Measurements from ENCODE around the gene MCRIP2.

MCRIP2 gene

GRCh38 chr16:674214-674881 is 32.7 kb downstream of the MCRIP2 start:
- no peaks in the 10 kb centered on the region; the same call in 1 of the 2 replicates for H3K36me3 ChIP-seq (replicated peaks; ENCODE audit: insufficient read depth, low read length)
- no peaks in the 10 kb centered on the region for H3K4me1 ChIP-seq (ENCODE audit: low read length)
- no peaks in the 10 kb centered on the region for H3F3A ChIP-seq (ENCODE audit: insufficient read depth, low read length)
- H2AFZ ChIP-seq (ENCODE audit: low read length) = no peak overlapping the region
- H3K9ac ChIP-seq (ENCODE audit: low read length) = no peak overlapping the region
- no peak overlapping the region for H3K4me2 ChIP-seq (ENCODE audit: low read depth, low read length)
- TF ChIP-seq EZH2 (optimal IDR thresholded peaks at IDR 0.05; ENCODE audit: low read depth, low read length) (no peak), CTCF (IDR thresholded peaks at IDR 0.05; ENCODE audit: low read length) (no peak), EZH2phosphoT487 (IDR thresholded peaks at IDR 0.05; ENCODE audit: low read length) (no peak)
- H4K20me1 ChIP-seq (ENCODE audit: insufficient read depth, low read length) = no peaks in the 10 kb centered on the region
- no peaks in the 10 kb centered on the region for H3K9me2 ChIP-seq (replicated peaks; ENCODE audit: insufficient read depth, low read length)
- H3K27ac ChIP-seq (ENCODE audit: low read length) = no peak overlapping the region
- H3K4me3 ChIP-seq (ENCODE audit: low read length) = no peak overlapping the region
- no peaks in the 10 kb centered on the region for H3K27me3 ChIP-seq (replicated peaks; ENCODE audit: insufficient read depth, low read length)
- no peak for DNase-seq
- no peaks in the 10 kb centered on the region for H3K9me3 ChIP-seq (replicated peaks; ENCODE audit: insufficient read depth, low read length)
- H3K79me2 ChIP-seq (ENCODE audit: low read length) = peaks cover 10% of the 10 kb centered on the region

GRCh38 chr16:674968-675883 is 33.6 kb downstream of the MCRIP2 start, which contains the start of gene RHBDL1:
TSS of gene RHBDL1 (plus strand) at chr16:675671. CDS start at chr16:675791, 120 bp downstream.
- TF ChIP-seq EZH2 (optimal IDR thresholded peaks at IDR 0.05; ENCODE audit: low read depth, low read length) (no peak), CTCF (IDR thresholded peaks at IDR 0.05; ENCODE audit: low read length) (no peak), EZH2phosphoT487 (IDR thresholded peaks at IDR 0.05; ENCODE audit: low read length) (no peak)
- no peak within 1 kb of the TSS for H2AFZ ChIP-seq (ENCODE audit: low read length)
- H3K9me2 ChIP-seq (replicated peaks; ENCODE audit: insufficient read depth, low read length) = no peaks in the 10 kb centered on the region
- no peak for DNase-seq
- H3K79me2 ChIP-seq (ENCODE audit: low read length) = peaks cover 1% of the 10 kb centered on the region
- H3K9ac ChIP-seq (ENCODE audit: low read length) = no peak within 1 kb of the TSS
- H3K4me1 ChIP-seq (ENCODE audit: low read length) = no peaks in the 10 kb centered on the region
- no peaks in the 10 kb centered on the region for H4K20me1 ChIP-seq (ENCODE audit: insufficient read depth, low read length)
- no peaks in the 10 kb centered on the region for H3K9me3 ChIP-seq (replicated peaks; ENCODE audit: insufficient read depth, low read length)
- H3K27ac ChIP-seq (ENCODE audit: low read length) = no peak within 1 kb of the TSS
- H3K27me3 ChIP-seq (replicated peaks; ENCODE audit: insufficient read depth, low read length) = no peaks in the 10 kb centered on the region
- H3K36me3 ChIP-seq (replicated peaks; ENCODE audit: insufficient read depth, low read length) = no peaks in the 10 kb centered on the region; the same call in 1 of the 2 replicates
- no peak within 1 kb of the TSS for H3K4me3 ChIP-seq (ENCODE audit: low read length)
- H3K4me2 ChIP-seq (ENCODE audit: low read depth, low read length) = no peak within 1 kb of the TSS
- H3F3A ChIP-seq (ENCODE audit: insufficient read depth, low read length) = no peaks in the 10 kb centered on the region

GRCh38 chr16:675884-676564 is 34.4 kb downstream of the MCRIP2 start:
- peaks cover 5% of the 10 kb centered on the region for H3K79me2 ChIP-seq (ENCODE audit: low read length)
- no peaks in the 10 kb centered on the region for H3K9me3 ChIP-seq (replicated peaks; ENCODE audit: insufficient read depth, low read length)
- no peaks in the 10 kb centered on the region for H3K9me2 ChIP-seq (replicated peaks; ENCODE audit: insufficient read depth, low read length)
- no peaks in the 10 kb centered on the region; the same call in 1 of the 2 replicates for H3K36me3 ChIP-seq (replicated peaks; ENCODE audit: insufficient read depth, low read length)
- no peak overlapping the region for H3K9ac ChIP-seq (ENCODE audit: low read length)
- H4K20me1 ChIP-seq (ENCODE audit: insufficient read depth, low read length) = no peaks in the 10 kb centered on the region
- no peak overlapping the region for H3K27ac ChIP-seq (ENCODE audit: low read length)
- H3K4me2 ChIP-seq (ENCODE audit: low read depth, low read length) = no peak overlapping the region
- no peak for DNase-seq
- no peak overlapping the region for H2AFZ ChIP-seq (ENCODE audit: low read length)
- H3K27me3 ChIP-seq (replicated peaks; ENCODE audit: insufficient read depth, low read length) = no peaks in the 10 kb centered on the region
- 0 out of 2 replicates have a peak, but pooled peaks cover 4% of the 10 kb centered on the region for H3F3A ChIP-seq (ENCODE audit: insufficient read depth, low read length)
- no peak overlapping the region for H3K4me3 ChIP-seq (ENCODE audit: low read length)
- 0 out of 2 replicates have a peak, but pooled peaks cover 1% of the 10 kb centered on the region for H3K4me1 ChIP-seq (ENCODE audit: low read length)
- TF ChIP-seq EZH2 (optimal IDR thresholded peaks at IDR 0.05; ENCODE audit: low read depth, low read length) (no peak), CTCF (IDR thresholded peaks at IDR 0.05; ENCODE audit: low read length) (no peak), EZH2phosphoT487 (IDR thresholded peaks at IDR 0.05; ENCODE audit: low read length) (no peak)
